Measurements from ENCODE around the gene C1orf52. TPM values are rescaled to one million over a fixed set of nuclear protein-coding genes. Genes with fewer than 3 reads are reported as not detected.

C1orf52 gene
- total and polyA plus RNA-seq, 9 of the 15 experiments (the other 6 are each of a cell fraction or from before 2014, with no cell fraction given), result 17.0 to 38.5 (median 33.0) TPM

GRCh38 chr1:85224734-85225623, 34.5 kb downstream of the C1orf52 start (continued):
- TF ChIP-seq MLX (CRISPR knock-in tag; conservative IDR thresholded peaks at IDR 0.05) (no peak), VEZF1 (CRISPR knock-in tag; IDR thresholded peaks at IDR 0.05) (peak; percentile 59), ELK1 (CRISPR knock-in tag; IDR thresholded peaks at IDR 0.05) (no peak), SMARCB1 (IDR thresholded peaks at IDR 0.05; ENCODE audit: insufficient read length, low read depth) (no peak), NR1H2 (CRISPR knock-in tag; IDR thresholded peaks at IDR 0.05) (no peak), GTF2F1 (IDR thresholded peaks at IDR 0.05; ENCODE audit: low read depth, low read length) (no peak), FOXM1 (IDR thresholded peaks at IDR 0.05; ENCODE audit: low read depth) (peak; percentile 97), FOXM1 (CRISPR knock-in tag; IDR thresholded peaks at IDR 0.05; ENCODE audit: low read depth) (no peak), POLR2AphosphoS2 (IDR thresholded peaks at IDR 0.05; ENCODE audit: low read length) (no peak), TRIM28 (IDR thresholded peaks at IDR 0.05) (peak; percentile 63), CCNT2 (IDR thresholded peaks at IDR 0.05; ENCODE audit: borderline replicate concordance, extremely low read depth, insufficient read length, low read depth, low read length) (peak; percentile 99), EWSR1 (IDR thresholded peaks at IDR 0.05; ENCODE audit: borderline replicate concordance, low read depth, partially characterized antibody) (no peak), CEBPZ (IDR thresholded peaks at IDR 0.05; ENCODE audit: borderline replicate concordance, low read depth, low read length) (no peak), ELF4 (CRISPR knock-in tag; IDR thresholded peaks at IDR 0.05) (0 out of 2 replicates have a peak, but pooled peaks have one; percentile 69), KHSRP (IDR thresholded peaks at IDR 0.05) (peak; percentile 80), ZNF586 (CRISPR knock-in tag; conservative IDR thresholded peaks at IDR 0.05) (no peak), TSC22D4 (tag; IDR thresholded peaks at IDR 0.05) (no peak), NFE2 (IDR thresholded peaks at IDR 0.05; ENCODE audit: low read depth) (peak; percentile 53; the same call in 1 of the 2 replicates), HEY1 (CRISPR knock-in tag; IDR thresholded peaks at IDR 0.05; ENCODE audit: borderline replicate concordance) (no peak), TBP (optimal IDR thresholded peaks at IDR 0.05; ENCODE audit: low read depth, low read length) (no peak), THRAP3 (IDR thresholded peaks at IDR 0.05; ENCODE audit: borderline replicate concordance) (no peak), GATAD2B (IDR thresholded peaks at IDR 0.05; ENCODE audit: borderline replicate concordance) (peak; percentile 92)
